CD4-positive, alpha-beta T cell treated with Interleukin-21 for 1 hour (primary cell): ENCODE results near the gene ZDHHC11B.
"Not testable (repeated sequence)": the region's sequence is repeated elsewhere in the genome, so short reads cannot be mapped to it uniquely, and the experiment has no call there.

Experiments used
- DNase-seq: peaks from one replicate; pipeline ENCODE4 v3.0.0-alpha.2; 2020

The ZDHHC11B gene

DNA sequence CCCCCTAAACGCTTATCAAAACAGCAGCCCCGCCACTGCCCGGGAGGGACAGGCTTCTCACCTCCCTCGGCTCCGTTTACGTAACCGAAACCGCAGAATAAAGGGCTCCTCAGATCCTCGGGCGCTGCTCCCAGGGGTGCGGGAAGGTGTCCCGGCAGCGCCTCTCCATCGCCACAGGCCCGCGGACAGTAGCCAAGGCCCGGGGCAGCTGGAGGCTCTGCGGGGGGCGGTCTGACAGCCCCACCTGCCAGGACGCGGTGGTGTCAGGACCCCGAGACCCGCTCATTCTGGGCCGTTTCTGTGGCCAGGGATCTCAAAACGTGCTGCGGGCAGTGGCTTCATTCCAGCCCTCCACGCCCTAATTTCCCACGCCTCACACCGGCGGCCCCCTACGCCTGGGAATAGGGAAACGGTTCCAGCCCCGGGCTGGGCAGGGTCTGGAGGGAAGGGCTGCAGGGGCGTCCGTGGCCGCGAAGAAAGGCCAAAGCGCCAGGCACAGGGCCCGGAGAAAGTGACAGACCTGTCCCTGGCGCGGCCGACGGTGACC is 575 bp downstream of the ZDHHC11B start:
- peak; percentile 43 for DNase-seq

- peak; percentile 24 for DNase-seq
These were observed 1.3 kb downstream of the ZDHHC11B start for GRCh38 chr5:783049-783802.

- DNase-seq = not testable (repeated sequence)
These were observed 2.2 kb downstream of the ZDHHC11B start for GRCh38 chr5:782356-782755.

GRCh38 chr5:780571-780970 is 4.0 kb downstream of the ZDHHC11B start:
- not testable (repeated sequence) for DNase-seq

DNA sequence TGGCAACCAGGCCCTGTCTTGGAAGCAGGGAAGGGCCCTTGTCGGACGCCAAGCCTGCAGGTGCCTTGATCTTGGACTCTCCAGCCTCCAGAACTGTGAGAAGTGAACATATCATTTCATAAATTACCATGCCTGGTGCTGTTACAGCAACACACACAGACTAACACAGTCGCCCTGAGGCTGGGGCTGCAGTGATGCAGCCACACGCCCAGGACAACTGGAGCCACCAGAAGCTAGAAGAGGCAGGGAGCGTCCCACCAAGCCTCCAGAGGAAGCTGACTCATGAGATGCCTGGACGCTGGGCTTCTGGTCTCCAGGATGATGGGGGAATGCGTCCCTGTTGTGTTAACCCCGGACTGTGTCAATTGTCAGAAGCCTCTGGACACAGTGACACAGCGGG is 5.6 kb downstream of the ZDHHC11B start:
- not testable (repeated sequence) for DNase-seq

DNA sequence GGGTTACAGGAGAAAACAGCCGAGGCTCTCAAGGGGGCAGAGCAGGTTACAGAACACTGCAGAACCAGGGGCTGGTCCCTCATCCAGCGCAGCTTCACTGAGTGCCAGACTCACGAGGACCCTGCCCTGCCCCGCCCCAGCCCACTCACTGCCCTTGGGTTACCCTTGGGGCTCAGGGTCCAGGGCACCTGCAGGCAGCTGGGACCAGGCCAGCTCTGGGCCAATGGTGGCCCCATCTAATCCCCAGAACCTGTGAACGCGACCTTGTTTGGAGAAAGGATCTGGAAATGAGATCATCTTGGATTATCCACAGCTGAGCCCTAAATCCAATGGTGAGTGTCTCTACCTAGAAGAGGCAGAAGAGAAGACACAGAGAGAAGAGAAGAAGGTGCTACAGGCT is 6.1 kb downstream of the ZDHHC11B start:
- DNase-seq = not testable (repeated sequence)

GRCh38 chr5:777756-778161 is 6.8 kb downstream of the ZDHHC11B start:
- no peak for DNase-seq

DNA sequence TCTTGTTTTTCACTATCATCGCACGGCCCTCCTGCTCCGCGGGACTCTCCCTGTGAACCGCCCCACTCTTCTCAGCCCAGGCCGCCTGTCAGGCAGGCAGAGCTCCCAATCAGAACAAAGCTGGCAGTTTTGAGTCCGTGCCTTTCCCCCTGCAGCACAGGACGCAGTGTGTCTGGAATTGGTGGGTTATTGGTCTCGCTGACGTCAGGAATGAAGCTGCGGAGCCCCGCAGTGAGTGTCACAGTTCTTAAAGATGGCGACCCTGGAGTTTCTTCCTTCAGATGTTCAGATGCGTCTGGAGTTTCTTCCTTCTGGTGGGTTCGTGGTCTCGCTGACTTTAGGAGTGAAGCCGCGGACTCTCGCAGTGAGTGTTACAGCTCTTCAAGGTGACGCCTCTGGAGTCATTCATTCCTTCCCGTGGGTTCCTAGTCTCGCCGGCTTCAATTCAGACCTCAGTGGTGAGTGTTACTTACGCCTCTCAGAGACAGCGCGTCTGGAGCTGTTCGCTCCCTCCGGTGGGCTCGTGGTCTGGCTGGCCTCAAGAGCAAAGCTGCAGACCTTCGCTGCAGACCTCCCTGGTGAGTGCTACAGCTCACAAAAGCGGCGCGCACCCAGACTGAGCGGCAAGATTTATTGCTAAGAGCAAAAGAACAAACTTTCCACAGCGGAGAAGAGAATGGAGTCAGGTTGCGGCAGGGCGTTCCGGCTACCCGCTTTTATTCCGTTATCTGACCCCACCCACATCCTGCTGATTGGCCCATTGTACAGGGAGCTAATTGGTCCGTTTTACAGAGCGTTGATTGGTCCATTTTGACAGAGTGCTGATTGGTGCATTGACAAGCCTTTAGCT is 7.4 kb downstream of the ZDHHC11B start:
- no peak for DNase-seq

DNA sequence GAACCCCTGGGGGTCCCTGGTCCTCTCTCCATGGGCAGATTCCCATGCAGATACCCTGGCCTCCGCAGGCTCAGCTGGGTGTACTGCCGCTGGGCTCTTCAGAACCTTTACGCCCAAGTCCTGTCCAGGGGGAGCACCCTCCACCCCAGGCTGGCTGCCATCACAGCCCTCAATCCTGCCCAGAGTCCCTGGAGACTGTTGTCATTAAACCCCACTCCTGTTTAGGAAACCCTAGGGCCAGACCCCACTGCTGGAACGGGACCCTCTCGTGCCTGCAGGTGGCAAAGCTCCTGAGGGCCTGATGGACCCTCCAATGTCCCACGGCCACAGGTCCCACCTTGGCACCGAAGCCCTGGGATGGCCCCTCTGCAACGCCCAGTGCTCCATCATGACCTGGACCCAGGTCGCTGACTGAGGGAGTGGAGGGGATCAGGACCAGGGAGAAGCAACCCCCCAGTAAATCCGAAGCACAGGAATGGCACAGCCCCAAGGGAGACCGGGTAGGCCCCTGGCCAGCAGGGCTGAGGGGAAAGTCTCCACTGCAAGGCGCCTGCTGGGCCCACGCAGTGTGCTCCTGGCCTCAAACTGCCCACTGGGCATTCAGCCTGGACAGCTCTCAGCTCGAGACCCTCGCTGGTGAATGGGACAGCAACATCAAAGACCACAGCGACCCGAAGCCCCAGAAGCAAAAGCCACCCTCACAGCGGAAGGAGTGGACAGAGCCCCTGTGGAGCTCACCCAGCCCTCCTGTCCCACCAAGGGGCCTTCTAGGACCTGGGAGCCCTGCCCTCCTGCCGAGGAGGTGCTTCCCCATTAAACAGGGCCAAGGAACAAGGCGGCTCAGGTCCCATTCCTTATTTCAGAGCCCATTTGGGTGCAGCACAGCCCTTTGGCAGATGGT is 8.3 kb downstream of the ZDHHC11B start:
- no peak for DNase-seq

DNA sequence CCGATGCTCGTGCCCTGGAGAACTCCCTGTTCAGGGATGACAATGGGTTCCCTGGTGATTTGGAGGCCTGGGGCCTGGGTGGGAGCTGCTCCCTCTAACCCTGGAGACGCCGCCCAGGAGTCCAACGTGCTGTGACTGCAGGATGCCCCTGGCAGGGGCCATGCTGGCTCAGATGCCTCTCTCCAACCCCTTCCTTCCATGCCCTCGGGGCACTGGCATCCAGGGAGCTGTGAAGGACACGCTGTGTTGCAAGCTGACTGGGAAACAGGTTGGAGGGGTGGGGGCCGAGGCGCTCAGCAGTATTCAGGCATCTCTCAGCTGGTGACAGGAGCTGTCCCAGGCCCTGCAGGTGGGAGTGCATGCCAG is 9.0 kb downstream of the ZDHHC11B start:
- DNase-seq = not testable (repeated sequence)

GRCh38 chr5:774854-775505 is 9.5 kb downstream of the ZDHHC11B start:
- DNase-seq = not testable (repeated sequence)

DNA sequence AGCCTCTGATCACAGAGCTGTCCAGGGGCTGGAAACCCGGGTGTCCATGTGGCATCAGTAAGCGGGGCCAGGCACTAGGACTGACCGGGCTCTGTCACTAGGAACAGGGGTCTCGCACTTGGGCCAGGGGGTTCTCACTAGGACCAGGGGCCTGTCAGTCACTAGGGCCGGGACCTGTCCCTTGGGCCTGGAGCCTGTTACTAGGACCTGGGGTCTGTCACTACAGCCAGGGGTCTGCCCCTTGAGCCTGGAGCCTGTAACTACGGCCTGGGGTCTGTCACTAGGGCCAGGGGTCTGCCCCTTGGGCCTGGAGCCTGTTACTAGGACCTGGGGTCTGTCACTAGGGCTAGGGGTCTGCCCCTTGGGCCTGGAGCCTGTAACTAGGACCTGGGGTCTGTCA is 10.2 kb downstream of the ZDHHC11B start:
- not testable (repeated sequence) for DNase-seq

GRCh38 chr5:773517-774264 is 10.8 kb downstream of the ZDHHC11B start:
- no peak for DNase-seq

GRCh38 chr5:772931-773330 is 11.6 kb downstream of the ZDHHC11B start:
- not testable (repeated sequence) for DNase-seq

DNA sequence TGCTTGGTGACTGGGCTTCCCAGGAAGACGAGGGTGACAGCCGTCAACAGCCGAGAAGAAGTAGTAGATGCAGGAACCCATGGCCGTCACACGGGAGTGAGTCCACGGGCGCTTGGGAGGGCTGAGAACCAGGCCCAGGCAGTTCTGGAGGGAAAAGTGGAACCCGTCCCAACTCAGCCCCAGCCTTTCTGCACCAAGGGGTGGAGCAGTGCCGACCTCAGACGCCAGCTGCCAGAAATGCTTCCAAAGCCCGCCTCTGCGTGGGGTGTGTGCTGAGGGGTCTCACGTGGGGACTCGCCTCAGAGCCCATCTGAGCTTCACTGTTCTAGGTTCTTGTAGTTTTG is 12.0 kb downstream of the ZDHHC11B start:
- not testable (repeated sequence) for DNase-seq

DNA sequence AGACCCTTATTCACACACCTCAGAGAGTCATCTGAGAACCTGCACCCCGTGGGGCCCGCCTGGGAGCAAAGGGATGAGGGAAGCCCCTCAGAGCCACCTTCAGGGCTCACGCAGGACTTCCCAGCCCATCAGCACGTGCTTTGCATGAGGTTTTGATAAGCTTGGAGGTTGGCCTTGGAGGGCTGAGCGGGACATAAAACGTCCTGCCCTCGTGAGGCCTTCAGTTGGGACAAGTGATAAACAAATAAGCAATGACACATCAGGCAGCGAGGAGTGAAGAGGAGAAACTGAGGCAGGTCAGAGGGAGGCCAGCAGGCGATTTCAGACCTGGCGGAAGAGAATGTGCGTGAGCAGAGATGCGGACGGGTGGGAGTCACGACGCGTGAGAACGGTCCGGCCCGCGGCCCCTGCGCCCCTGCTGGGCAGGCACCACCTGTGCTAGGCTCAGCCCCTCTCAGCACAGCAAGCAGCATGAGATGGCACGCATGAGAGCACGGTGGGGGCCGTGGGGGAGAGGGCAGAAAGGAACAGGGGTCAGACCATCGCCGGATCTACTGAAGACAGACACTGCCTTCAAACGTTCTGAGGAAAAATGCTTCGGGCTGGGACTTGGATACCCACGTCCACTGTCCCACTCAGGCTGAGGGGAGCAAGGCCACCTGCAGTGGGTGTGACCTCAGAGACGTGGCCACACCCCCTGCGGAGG is 12.5 kb downstream of the ZDHHC11B start:
- DNase-seq = not testable (repeated sequence)

GRCh38 chr5:771087-771781 is 13.3 kb downstream of the ZDHHC11B start:
- not testable (repeated sequence) for DNase-seq

GRCh38 chr5:770585-770984 is 13.9 kb downstream of the ZDHHC11B start:
- not testable (repeated sequence) for DNase-seq

DNA sequence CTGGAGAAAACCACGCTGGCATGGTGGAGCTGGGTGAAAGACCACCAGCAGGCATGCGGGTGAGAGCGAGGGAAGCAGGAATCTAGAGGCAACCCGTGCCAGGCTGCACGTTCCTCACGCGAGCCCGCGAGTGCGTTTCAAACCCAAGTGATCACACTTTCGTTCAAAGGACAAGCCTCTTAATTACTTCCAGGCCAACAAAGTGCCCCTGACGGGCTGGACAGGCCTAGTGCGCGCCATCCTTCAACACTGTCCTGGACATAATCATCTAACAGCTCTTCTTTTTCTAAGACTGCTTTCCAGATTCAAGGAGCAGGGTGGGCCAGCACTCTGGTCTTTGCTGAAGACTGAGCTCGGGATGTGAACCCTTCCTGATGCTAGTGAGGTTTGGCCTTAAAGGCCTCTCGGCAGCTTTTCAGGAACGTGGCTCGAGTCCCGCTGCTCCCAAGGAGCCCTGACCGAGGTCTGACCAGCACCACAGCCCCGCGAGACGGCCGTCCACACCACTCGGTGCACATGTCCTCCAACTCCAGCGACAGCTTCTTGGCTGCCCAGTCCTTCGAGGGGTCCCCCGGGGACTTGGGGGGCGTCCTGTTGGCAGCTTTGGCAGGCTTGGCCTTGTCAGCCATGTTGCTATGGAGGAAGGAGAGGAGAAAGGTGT is 14.9 kb downstream of the ZDHHC11B start:
- not testable (repeated sequence) for DNase-seq
